ACHN (cell line): Measurements from ENCODE around the gene RASA3.

ENCODE experiments used
- DNase-seq: peaks from one replicate; pipeline ENCODE4 v3.0.0-alpha.2; 2015
- in situ Hi-C: cut with HindIII; loops from 2 replicates; pipeline ENCODE4 v1.10.0; 2017; ENCODE audit warnings: low sequenced_read_pairs, low pct_ligation_motif_present, low pct_unique_long_range_greater_than_20kb

The RASA3 gene

GRCh38 chr13:114053026-114053425 is 79.4 kb downstream of the RASA3 start:
- DNase-seq, result no peak
- in situ Hi-C loops, result no loop called here

- in situ Hi-C loops, result no loop called here
- DNase-seq, result no peak
Measured at GRCh38 chr13:114050536-114051450, 81.6 kb downstream of the RASA3 start.

- no peak for DNase-seq
- in situ Hi-C loops, result no loop called here
Measured at GRCh38 chr13:114049626-114050101, 82.8 kb downstream of the RASA3 start.

GRCh38 chr13:114049026-114049425 is 83.4 kb downstream of the RASA3 start:
- in situ Hi-C loops, result no loop called here

GRCh38 chr13:114048443-114048842 is 84.0 kb downstream of the RASA3 start:
- in situ Hi-C loops, result no loop called here
- DNase-seq, result no peak

More at GRCh38 chr13:114049026-114049425, 83.4 kb downstream of the RASA3 start:
- no peak for DNase-seq

- DNase-seq, result peak; percentile 43
- in situ Hi-C loops, result no loop called here
Measured at GRCh38 chr13:114047358-114047881, 85.0 kb downstream of the RASA3 start.

GRCh38 chr13:114046431-114046975 is 85.9 kb downstream of the RASA3 start:
- DNase-seq, result no peak
- in situ Hi-C loops, result no loop called here

- DNase-seq, result no peak
- in situ Hi-C loops, result no loop called here
Measured at GRCh38 chr13:114045113-114045735, 87.2 kb downstream of the RASA3 start.

- DNase-seq, result no peak
- in situ Hi-C loops, result no loop called here
Measured at GRCh38 chr13:114044486-114044885, 87.9 kb downstream of the RASA3 start.

- in situ Hi-C loops, result no loop called here
Measured at GRCh38 chr13:114043421-114044053, 88.9 kb downstream of the RASA3 start.

GRCh38 chr13:114042066-114042815 is 90.2 kb downstream of the RASA3 start:
- in situ Hi-C loops, result no loop called here

More at GRCh38 chr13:114043421-114044053, 88.9 kb downstream of the RASA3 start:
- no peak for DNase-seq

GRCh38 chr13:114041493-114041892 is 90.9 kb downstream of the RASA3 start:
- in situ Hi-C loops, result no loop called here
- DNase-seq, result no peak

More at GRCh38 chr13:114042066-114042815, 90.2 kb downstream of the RASA3 start:
- DNase-seq, result no peak

GRCh38 chr13:114039471-114040141 is 92.8 kb downstream of the RASA3 start:
- no peak for DNase-seq
- in situ Hi-C loops, result no loop called here

GRCh38 chr13:114038900-114039299 is 93.5 kb downstream of the RASA3 start:
- in situ Hi-C loops, result no loop called here
- no peak for DNase-seq

GRCh38 chr13:114038211-114038613 is 94.2 kb downstream of the RASA3 start:
- in situ Hi-C loops, result no loop called here

GRCh38 chr13:114037674-114038073 is 94.7 kb downstream of the RASA3 start:
- in situ Hi-C loops, result no loop called here

More at GRCh38 chr13:114038211-114038613, 94.2 kb downstream of the RASA3 start:
- DNase-seq, result no peak

More at GRCh38 chr13:114037674-114038073, 94.7 kb downstream of the RASA3 start:
- DNase-seq, result no peak
